ENCODE measurements around the gene MSI2.

GRCh38 chr17:57692770-57693169 lies 436.4 kb downstream of the MSI2 start:
- no peak for TF ChIP-seq CTCF (IDR thresholded peaks at IDR 0.05; ENCODE audit: extremely low read depth in 1 of 2, insufficient read depth in 1 of 2, low read depth in 1 of 2, low read length in 2 of 2)
- TF ChIP-seq MAX (IDR thresholded peaks at IDR 0.05; ENCODE audit: insufficient read depth, insufficient read length), result no peak
- TF ChIP-seq EZH2 (IDR thresholded peaks at IDR 0.05; ENCODE audit: borderline replicate concordance, low read depth, low read length, severe bottlenecking), result no peak
- no peak for TF ChIP-seq POLR2A (IDR thresholded peaks at IDR 0.05; ENCODE audit: low read depth, low read length)
- no peak for TF ChIP-seq JUN (IDR thresholded peaks at IDR 0.05; ENCODE audit: borderline replicate concordance, insufficient read depth, insufficient read length, low read depth)
- TF ChIP-seq FOS (IDR thresholded peaks at IDR 0.05; ENCODE audit: borderline replicate concordance, insufficient read depth, low read length), result no peak

Data from endothelial cell of umbilical vein (primary cell).